Loucy (cell line): Measurements from ENCODE around the gene DYRK3.

Experiments used
- H2AFZ ChIP-seq: fragments of 200-600 bp; sonication (generic); 2 replicates; pipeline ENCODE4 v1.6.0; 2016; ENCODE audit warnings: antibody characterized with exemption, mild to moderate bottlenecking, low read length, moderate library complexity
- H3F3A ChIP-seq: fragments of 200-600 bp; 2 replicates; pipeline ENCODE4 v1.6.0; 2016; ENCODE audit warnings: antibody characterized with exemption, low read depth, mild to moderate bottlenecking
- H3K27me3 ChIP-seq: fragments of 200-600 bp; sonication (generic); 2 replicates; pipeline ENCODE4 v1.6.1; 2014; ENCODE audit warnings: low read length, mild to moderate bottlenecking; ENCODE audit not compliant: insufficient read depth, poor library complexity, severe bottlenecking
- H3K36me3 ChIP-seq: fragments of 200-600 bp; sonication (generic); 2 replicates; pipeline ENCODE4 v1.6.1; 2016; ENCODE audit warnings: low read length; ENCODE audit not compliant: insufficient read depth
- H3K4me1 ChIP-seq: fragments of 200-600 bp; sonication (generic); 2 replicates; pipeline ENCODE4 v1.5.1; 2014; ENCODE audit warnings: low read length, mild to moderate bottlenecking; ENCODE audit not compliant: insufficient read depth, poor library complexity, severe bottlenecking
- H3K4me2 ChIP-seq: fragments of 200-600 bp; sonication (generic); 2 replicates; pipeline ENCODE4 v1.6.0; 2014; ENCODE audit warnings: antibody characterized with exemption, low read length, low read depth, mild to moderate bottlenecking; ENCODE audit not compliant: poor library complexity, severe bottlenecking
- H3K4me3 ChIP-seq: fragments of 200-600 bp; sonication (generic); 2 replicates; pipeline ENCODE4 v1.5.1; 2014; ENCODE audit warnings: low read length, mild to moderate bottlenecking, mixed read lengths; ENCODE audit not compliant: poor library complexity, severe bottlenecking
- H3K79me2 ChIP-seq: fragments of 200-600 bp; sonication (generic); 2 replicates; pipeline ENCODE4 v1.6.1; 2014; ENCODE audit warnings: low read length; ENCODE audit not compliant: insufficient read depth
- H3K9ac ChIP-seq: fragments of 200-600 bp; sonication (generic); 2 replicates; pipeline ENCODE4 v1.6.0; 2014; ENCODE audit warnings: mild to moderate bottlenecking, low read depth, low read length, moderate library complexity; ENCODE audit not compliant: poor library complexity, severe bottlenecking
- H3K9me2 ChIP-seq: fragments of 200-600 bp; sonication (generic); replicated peaks from 2 replicates; pipeline ENCODE4 v1.6.1; 2016; ENCODE audit warnings: low read depth, low read length, mixed read lengths
- H3K9me3 ChIP-seq: fragments of 200-600 bp; sonication (generic); 2 replicates; pipeline ENCODE4 v1.6.1; 2014; ENCODE audit warnings: mild to moderate bottlenecking, antibody characterized with exemption, low read length, low read depth; ENCODE audit not compliant: insufficient read depth
- H4K20me1 ChIP-seq: fragments of 200-600 bp; sonication (generic); 2 replicates; pipeline ENCODE4 v1.6.0; 2014; ENCODE audit warnings: antibody characterized with exemption, low read length, mild to moderate bottlenecking; ENCODE audit not compliant: insufficient read depth, poor library complexity, severe bottlenecking
- EZH2phosphoT487 ChIP-seq: fragments of 200-600 bp; IDR thresholded peaks from 2 replicates; pipeline ENCODE4 v1.6.1; 2018; ENCODE audit warnings: antibody characterized with exemption, mild to moderate bottlenecking, moderate library complexity, borderline replicate concordance
- TF ChIP-seq, protein P1 (sequence below): fragments of 200-600 bp; sonication (generic); conservative IDR thresholded peaks from 2 replicates; pipeline ENCODE4 v1.5.1; 2014; ENCODE audit warnings: mild to moderate bottlenecking, antibody characterized with exemption, low read length

DYRK3 gene

DNA sequence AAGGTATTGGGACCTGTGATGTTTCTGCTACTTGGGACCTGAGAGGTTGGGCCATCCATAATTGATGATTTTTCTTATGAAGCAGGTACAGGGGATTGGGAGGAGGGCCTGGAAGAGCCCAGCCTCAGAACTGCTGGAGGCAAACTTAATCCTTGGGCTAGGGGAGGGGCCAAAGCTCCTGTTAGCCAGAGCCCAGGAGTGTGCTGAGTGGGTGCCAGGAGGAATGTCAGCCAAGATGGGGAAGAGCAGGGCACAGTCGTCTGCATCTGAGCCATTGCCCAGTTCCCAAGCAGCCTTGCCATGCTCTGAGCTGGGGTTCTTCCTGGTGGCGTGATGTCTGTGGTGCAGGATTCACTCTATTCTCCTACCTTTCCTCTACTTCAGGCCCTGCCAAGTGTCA lies 55.2 kb downstream of the DYRK3 start:
- Histone ChIP-seq H3K9ac (no peak overlapping the region), H3K27me3 (no peaks in the 10 kb centered on the region), H3K79me2 (peaks cover 99% of the 10 kb centered on the region), H3K4me3 (no peak overlapping the region), H3K9me2 (no peaks in the 10 kb centered on the region), H3K4me2 (peak overlapping the region; percentile 79), H3K4me1 (peaks cover 73% of the 10 kb centered on the region), H4K20me1 (peaks cover 79% of the 10 kb centered on the region), H2AFZ (no peak overlapping the region), H3K9me3 (no peaks in the 10 kb centered on the region), H3K36me3 (no peaks in the 10 kb centered on the region; the same call in 1 of the 2 replicates), H3F3A (no peaks in the 10 kb centered on the region)
- TF ChIP-seq EZH2phosphoT487 = no peak
- TF ChIP-seq, protein P1, sequence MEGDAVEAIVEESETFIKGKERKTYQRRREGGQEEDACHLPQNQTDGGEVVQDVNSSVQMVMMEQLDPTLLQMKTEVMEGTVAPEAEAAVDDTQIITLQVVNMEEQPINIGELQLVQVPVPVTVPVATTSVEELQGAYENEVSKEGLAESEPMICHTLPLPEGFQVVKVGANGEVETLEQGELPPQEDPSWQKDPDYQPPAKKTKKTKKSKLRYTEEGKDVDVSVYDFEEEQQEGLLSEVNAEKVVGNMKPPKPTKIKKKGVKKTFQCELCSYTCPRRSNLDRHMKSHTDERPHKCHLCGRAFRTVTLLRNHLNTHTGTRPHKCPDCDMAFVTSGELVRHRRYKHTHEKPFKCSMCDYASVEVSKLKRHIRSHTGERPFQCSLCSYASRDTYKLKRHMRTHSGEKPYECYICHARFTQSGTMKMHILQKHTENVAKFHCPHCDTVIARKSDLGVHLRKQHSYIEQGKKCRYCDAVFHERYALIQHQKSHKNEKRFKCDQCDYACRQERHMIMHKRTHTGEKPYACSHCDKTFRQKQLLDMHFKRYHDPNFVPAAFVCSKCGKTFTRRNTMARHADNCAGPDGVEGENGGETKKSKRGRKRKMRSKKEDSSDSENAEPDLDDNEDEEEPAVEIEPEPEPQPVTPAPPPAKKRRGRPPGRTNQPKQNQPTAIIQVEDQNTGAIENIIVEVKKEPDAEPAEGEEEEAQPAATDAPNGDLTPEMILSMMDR = no peak

DNA sequence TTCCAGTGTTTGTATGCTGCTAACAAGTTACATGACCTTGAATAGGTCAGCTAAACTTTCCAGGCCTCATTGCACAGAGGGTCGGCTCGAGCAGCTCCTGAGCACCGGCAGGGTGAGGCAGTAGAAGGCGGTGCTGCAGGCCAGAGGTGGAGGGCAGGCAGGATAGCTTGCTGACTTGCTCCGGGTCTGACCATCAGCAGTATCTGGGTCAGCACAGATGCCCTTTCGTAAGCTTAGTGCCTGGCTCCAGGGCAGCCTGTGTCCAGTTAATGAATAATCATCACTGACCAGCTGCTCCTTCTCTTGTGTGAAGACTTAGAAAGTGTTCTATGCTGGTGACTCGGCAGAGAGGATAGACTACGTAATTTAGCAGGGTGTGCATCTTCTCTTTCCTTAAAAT lies 56.3 kb downstream of the DYRK3 start:
- Histone ChIP-seq H3K9ac (peak overlapping the region; percentile 21), H3F3A (no peaks in the 10 kb centered on the region), H2AFZ (no peak overlapping the region), H3K4me2 (peak overlapping the region; percentile 43), H4K20me1 (peaks cover 70% of the 10 kb centered on the region), H3K9me3 (no peaks in the 10 kb centered on the region), H3K27me3 (no peaks in the 10 kb centered on the region), H3K79me2 (peaks cover 99% of the 10 kb centered on the region), H3K4me1 (peaks cover 73% of the 10 kb centered on the region), H3K9me2 (no peaks in the 10 kb centered on the region), H3K4me3 (no peak overlapping the region), H3K36me3 (peaks cover 9% of the 10 kb centered on the region; the same call in 1 of the 2 replicates)
- TF ChIP-seq, protein P1 = no peak
- no peak for TF ChIP-seq EZH2phosphoT487

DNA sequence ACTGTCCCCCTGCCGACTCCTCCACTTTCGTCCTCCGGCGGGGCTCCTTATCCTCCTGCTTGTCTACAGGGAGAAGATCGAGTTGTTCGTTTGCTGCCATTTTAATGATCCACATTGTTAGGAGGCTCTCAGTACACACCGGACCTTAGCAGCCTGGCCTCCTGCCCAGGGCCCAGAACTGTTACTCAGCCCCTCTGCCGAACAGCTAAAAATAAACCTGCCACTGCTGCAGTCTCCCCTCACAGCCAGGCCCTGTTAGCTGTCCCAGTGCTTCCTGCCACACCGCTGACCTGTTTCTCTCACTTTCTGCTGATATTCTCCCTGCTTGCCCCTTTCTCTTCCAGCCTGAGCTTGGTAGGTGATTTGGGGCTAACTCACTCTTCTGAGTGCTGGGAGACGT lies 57.7 kb downstream of the DYRK3 start:
- Histone ChIP-seq H3K4me3 (no peak overlapping the region), H2AFZ (no peak overlapping the region), H3K79me2 (peaks cover 99% of the 10 kb centered on the region), H3K9me3 (no peaks in the 10 kb centered on the region), H3K36me3 (peaks cover 21% of the 10 kb centered on the region; the same call in 1 of the 2 replicates), H3K4me1 (peaks cover 60% of the 10 kb centered on the region), H3F3A (no peaks in the 10 kb centered on the region), H3K9me2 (no peaks in the 10 kb centered on the region), H3K9ac (peak overlapping the region; percentile 3), H3K4me2 (peak overlapping the region; percentile 43), H3K27me3 (no peaks in the 10 kb centered on the region), H4K20me1 (peaks cover 69% of the 10 kb centered on the region)
- no peak for TF ChIP-seq EZH2phosphoT487
- TF ChIP-seq, protein P1 = no peak
